IPS-NIHi7 (cell line): ENCODE measurements around the gene CPSF3.

Source experiments
- DNase-seq: peaks from one replicate; pipeline ENCODE4 v3.0.0; 2012; ENCODE audit warnings: mixed read lengths; ENCODE audit errors: extremely low spot score

CPSF3 gene

DNA sequence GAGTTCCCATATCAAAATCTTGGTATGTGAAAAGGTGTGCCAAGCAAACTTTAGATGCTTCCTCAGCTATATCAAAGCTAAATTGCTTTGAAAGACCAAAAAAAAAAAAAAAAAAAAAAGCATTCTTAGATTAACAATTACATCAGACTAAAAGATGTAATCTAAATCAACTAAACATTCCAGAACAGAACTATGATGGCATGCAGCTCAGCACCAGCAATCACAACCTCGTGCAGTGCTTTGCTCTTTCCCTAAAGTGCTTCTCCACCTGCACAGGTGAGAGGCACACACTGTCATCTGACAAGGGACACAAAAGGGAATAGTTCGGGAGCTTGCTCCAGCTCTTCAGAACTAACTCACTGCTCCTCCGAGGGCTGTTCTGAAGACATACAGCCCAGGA lies 94.7 kb downstream of the CPSF3 start:
- no peak for DNase-seq

DNA sequence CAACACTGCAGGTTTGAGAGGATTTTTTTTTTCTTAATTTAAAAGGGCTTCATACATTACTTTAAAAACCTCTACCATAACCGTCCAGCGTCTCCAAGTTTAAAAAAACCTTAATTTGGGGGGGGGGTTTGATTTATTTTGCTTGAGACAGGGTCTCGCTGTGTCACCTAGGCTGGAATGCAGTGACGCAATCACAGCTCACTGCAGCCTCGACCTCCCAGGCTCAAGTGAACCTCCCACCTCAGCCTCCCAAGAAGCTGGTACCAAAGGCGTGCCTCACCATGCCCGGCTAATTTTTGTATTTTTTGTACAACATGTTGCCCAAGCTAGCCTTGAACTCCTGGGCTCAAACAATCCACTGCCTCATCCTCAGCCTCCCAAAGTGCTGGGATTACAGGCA lies 95.3 kb downstream of the CPSF3 start:
- no peak for DNase-seq

DNA sequence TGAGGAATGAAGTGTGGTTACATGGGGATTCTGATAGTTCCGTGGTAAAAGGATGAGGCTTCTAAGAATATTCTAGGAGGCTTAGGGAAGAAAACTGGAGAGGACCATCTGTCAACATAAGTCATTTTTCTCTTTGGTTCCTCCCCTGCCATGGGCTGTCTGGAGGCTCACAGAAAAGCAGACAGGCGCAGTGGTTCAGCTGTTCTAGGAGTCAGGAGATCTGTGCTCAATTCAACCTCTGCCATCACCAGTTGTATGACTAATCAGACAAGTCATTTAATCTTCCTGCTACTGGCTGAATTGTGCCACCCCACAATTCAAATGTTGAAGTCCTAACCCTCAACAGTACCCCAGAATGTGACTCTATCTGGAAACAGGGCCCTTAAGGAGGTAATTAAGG lies 95.8 kb downstream of the CPSF3 start:
- no peak for DNase-seq
